Nephron progenitor cell (in vitro differentiated cells): ENCODE data around the gene ZNF26.

Experiments
- DNase-seq: peaks from one replicate; pipeline ENCODE4 v3.0.0; 2021
- H3K27ac Mint-ChIP-seq: 2 replicates; pipeline ENCODE4 v1.8.0; 2021; ENCODE audit warnings: mild to moderate bottlenecking, moderate library complexity, mixed read lengths
- H3K27me3 Mint-ChIP-seq: 2 replicates; pipeline ENCODE4 v1.8.0; 2021; ENCODE audit warnings: mild to moderate bottlenecking, low read depth, mixed read lengths; ENCODE audit not compliant: poor library complexity
- H3K36me3 Mint-ChIP-seq: 2 replicates; pipeline ENCODE4 v1.8.0; 2021; ENCODE audit warnings: low read depth, mixed read lengths
- H3K4me1 Mint-ChIP-seq: 2 replicates; pipeline ENCODE4 v1.8.0; 2021; ENCODE audit warnings: mixed read lengths
- H3K4me3 Mint-ChIP-seq: 2 replicates; pipeline ENCODE4 v1.8.0; 2021; ENCODE audit warnings: mild to moderate bottlenecking, moderate library complexity, mixed read lengths
- H3K9me3 Mint-ChIP-seq: 2 replicates; pipeline ENCODE4 v1.8.0; 2021; ENCODE audit warnings: mild to moderate bottlenecking, moderate library complexity, mixed read lengths
- CTCF ChIP-seq: fragments of 200-600 bp; sonication (generic); IDR thresholded peaks from 2 replicates; pipeline ENCODE4 v1.5.0; 2021; ENCODE audit warnings: antibody characterized with exemption

The ZNF26 gene

GRCh38 chr12:132942611-132943010, 43.6 kb upstream of the ZNF26 start:
- no peak for TF ChIP-seq CTCF
- Mint-ChIP-seq H3K27me3 (peaks cover 4% of the 10 kb centered on the region), H3K36me3 (peaks cover 3% of the 10 kb centered on the region), H3K4me1 (no peaks in the 10 kb centered on the region), H3K27ac (no peak overlapping the region), H3K9me3 (peaks cover 8% of the 10 kb centered on the region), H3K4me3 (no peak overlapping the region)
- DNase-seq: no peak

GRCh38 chr12:132945806-132946205, 40.4 kb upstream of the ZNF26 start:
- H3K4me1 Mint-ChIP-seq: no peaks in the 10 kb centered on the region
- H3K4me3 Mint-ChIP-seq: no peak overlapping the region
- DNase-seq: no peak
- H3K27me3 Mint-ChIP-seq: no peaks in the 10 kb centered on the region
- H3K36me3 Mint-ChIP-seq: no peaks in the 10 kb centered on the region
- H3K27ac Mint-ChIP-seq: no peak overlapping the region
- no peaks in the 10 kb centered on the region for H3K9me3 Mint-ChIP-seq
- TF ChIP-seq CTCF: no peak

GRCh38 chr12:132946246-132946820, 39.8 kb upstream of the ZNF26 start:
- no peak for TF ChIP-seq CTCF
- no peak for DNase-seq
- Mint-ChIP-seq H3K27ac (no peak overlapping the region), H3K36me3 (no peaks in the 10 kb centered on the region), H3K4me1 (no peaks in the 10 kb centered on the region), H3K4me3 (no peak overlapping the region), H3K9me3 (no peaks in the 10 kb centered on the region), H3K27me3 (no peaks in the 10 kb centered on the region)

GRCh38 chr12:132948146-132949066, 37.8 kb upstream of the ZNF26 start:
- peaks cover 3% of the 10 kb centered on the region for H3K27me3 Mint-ChIP-seq
- TF ChIP-seq CTCF: no peak
- no peak overlapping the region for H3K4me3 Mint-ChIP-seq
- H3K4me1 Mint-ChIP-seq: no peaks in the 10 kb centered on the region
- no peak for DNase-seq
- no peak overlapping the region for H3K27ac Mint-ChIP-seq
- H3K36me3 Mint-ChIP-seq: no peaks in the 10 kb centered on the region
- no peaks in the 10 kb centered on the region for H3K9me3 Mint-ChIP-seq

- Mint-ChIP-seq H3K4me1 (peaks cover 8% of the 10 kb centered on the region), H3K27ac (no peak overlapping the region), H3K9me3 (no peaks in the 10 kb centered on the region), H3K27me3 (peaks cover 3% of the 10 kb centered on the region), H3K36me3 (peaks cover 9% of the 10 kb centered on the region), H3K4me3 (no peak overlapping the region)
- TF ChIP-seq CTCF: no peak
- DNase-seq: no peak
These were observed 36.0 kb upstream of the ZNF26 start for GRCh38 chr12:132949936-132950837.
